Sigmoid colon (tissue), 3 donors: ENCODE measurements around the gene IL1R2.

Experiments
- CTCF ChIP-seq, 4 experiments: fragments of 450-650 bp in 3 of 4; fragments of 200-600 bp in 1 of 4; IDR thresholded peaks; one replicate each; pipeline ENCODE4 v1.5.1; 2016 to 2019; ENCODE audit warnings: antibody characterized with exemption in 4 of 4, mild to moderate bottlenecking in 3 of 4, moderate library complexity in 2 of 4
- POLR2A ChIP-seq, 2 donors: fragments of 450-650 bp; IDR thresholded peaks; one replicate each; pipeline ENCODE4 v1.6.1; 2016; ENCODE audit warnings: antibody characterized with exemption in 2 of 2, mild to moderate bottlenecking in 2 of 2, moderate library complexity in 2 of 2

GRCh38 chr2:101984656-101985055, 7.1 kb upstream of the IL1R2 start:
- TF ChIP-seq POLR2A (IDR thresholded peaks at IDR 0.05) (no peak), CTCF (IDR thresholded peaks at IDR 0.05) (no peak)
